MM.1S (cell line): ENCODE data around the gene TSHZ1.

ENCODE experiments used
- EZH2 ChIP-seq: fragments of 300-600 bp; sonication (generic); optimal IDR thresholded peaks from 2 replicates; pipeline ENCODE3; 2017; ENCODE audit warnings: low read depth, mild to moderate bottlenecking, antibody characterized with exemption, low read length, mixed read lengths
- EZH2phosphoT487 ChIP-seq: fragments of 300-600 bp; sonication (generic); IDR thresholded peaks from 2 replicates; pipeline ENCODE4 v1.6.1; 2018; ENCODE audit warnings: antibody characterized with exemption, low read length
- TF ChIP-seq, protein P1 (sequence below): fragments of 300-600 bp; sonication (generic); IDR thresholded peaks from 2 replicates; pipeline ENCODE4 v1.5.1; 2016; ENCODE audit warnings: antibody characterized with exemption, low read length, mixed read lengths

GRCh38 chr18:75287006-75287405, 76.4 kb downstream of the TSHZ1 start:
- TF ChIP-seq, protein P1, sequence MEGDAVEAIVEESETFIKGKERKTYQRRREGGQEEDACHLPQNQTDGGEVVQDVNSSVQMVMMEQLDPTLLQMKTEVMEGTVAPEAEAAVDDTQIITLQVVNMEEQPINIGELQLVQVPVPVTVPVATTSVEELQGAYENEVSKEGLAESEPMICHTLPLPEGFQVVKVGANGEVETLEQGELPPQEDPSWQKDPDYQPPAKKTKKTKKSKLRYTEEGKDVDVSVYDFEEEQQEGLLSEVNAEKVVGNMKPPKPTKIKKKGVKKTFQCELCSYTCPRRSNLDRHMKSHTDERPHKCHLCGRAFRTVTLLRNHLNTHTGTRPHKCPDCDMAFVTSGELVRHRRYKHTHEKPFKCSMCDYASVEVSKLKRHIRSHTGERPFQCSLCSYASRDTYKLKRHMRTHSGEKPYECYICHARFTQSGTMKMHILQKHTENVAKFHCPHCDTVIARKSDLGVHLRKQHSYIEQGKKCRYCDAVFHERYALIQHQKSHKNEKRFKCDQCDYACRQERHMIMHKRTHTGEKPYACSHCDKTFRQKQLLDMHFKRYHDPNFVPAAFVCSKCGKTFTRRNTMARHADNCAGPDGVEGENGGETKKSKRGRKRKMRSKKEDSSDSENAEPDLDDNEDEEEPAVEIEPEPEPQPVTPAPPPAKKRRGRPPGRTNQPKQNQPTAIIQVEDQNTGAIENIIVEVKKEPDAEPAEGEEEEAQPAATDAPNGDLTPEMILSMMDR = no peak
- TF ChIP-seq EZH2phosphoT487 (no peak), EZH2 (no peak)
